A673 (cell line): ENCODE data around the gene POLN. TPM values are rescaled to one million over a fixed set of nuclear protein-coding genes. Genes with fewer than 3 reads are reported as not detected.

ENCODE experiments used
- BruUV-seq: library from RNA; stranded (reverse); fragments of 400-500 nt; replicated peaks from 2 replicates; lab custom pipeline; 2021; lab: Mats Ljungman, UMichigan
- CTCF ChIA-PET: fragments of 300-600 bp; sonication (Branson Sonifier 250); formaldehyde crosslinking; loops from one replicate; lab custom pipeline; 2022; ENCODE audit warnings: antibody characterized with exemption; lab: Charles Lee
- POLR2A ChIA-PET: fragments of 300-600 bp; sonication (Branson Sonifier 250); formaldehyde crosslinking; loops from one replicate; lab custom pipeline; 2022; ENCODE audit warnings: antibody characterized with exemption; ENCODE audit not compliant: low non-redundant PET; lab: Charles Lee
- DNase-seq: peaks from one replicate; pipeline ENCODE4 v3.0.0-alpha.2; 2015; ENCODE audit warnings: low spot score
- H3K27ac ChIP-seq: fragments of 200-600 bp; sonication (generic); 2 replicates; pipeline ENCODE4 v1.5.1; 2016; ENCODE audit warnings: mixed run types, low read depth, mild to moderate bottlenecking, mixed read lengths, antibody characterized with exemption, low read length; ENCODE audit not compliant: poor library complexity, severe bottlenecking
- H3K27me3 ChIP-seq: fragments of 200-600 bp; sonication (generic); replicated peaks from 2 replicates; pipeline ENCODE4 v1.6.1; 2017; ENCODE audit warnings: mixed run types, low read depth, mild to moderate bottlenecking, mixed read lengths, antibody characterized with exemption, low read length; ENCODE audit not compliant: insufficient read depth, poor library complexity
- H3K36me3 ChIP-seq: fragments of 200-600 bp; sonication (generic); 2 replicates; pipeline ENCODE4 v1.6.1; 2016; ENCODE audit warnings: mixed run types, mild to moderate bottlenecking, mixed read lengths, antibody characterized with exemption, low read length; ENCODE audit not compliant: insufficient read depth, poor library complexity, severe bottlenecking
- H3K4me1 ChIP-seq: fragments of 200-600 bp; sonication (generic); 2 replicates; pipeline ENCODE4 v1.6.1; 2017; ENCODE audit warnings: mixed run types, mild to moderate bottlenecking, mixed read lengths, antibody characterized with exemption, low read length; ENCODE audit not compliant: insufficient read depth, poor library complexity, severe bottlenecking
- H3K4me3 ChIP-seq: fragments of 200-600 bp; sonication (generic); 2 replicates; pipeline ENCODE4 v1.5.1; 2016; ENCODE audit warnings: low read depth, mixed run types, mild to moderate bottlenecking, mixed read lengths, low read length; ENCODE audit not compliant: poor library complexity, severe bottlenecking
- H3K9me3 ChIP-seq: fragments of 200-600 bp; sonication (generic); 2 replicates; pipeline ENCODE4 v1.6.1; 2016; ENCODE audit warnings: mixed run types, low read depth, mild to moderate bottlenecking, mixed read lengths, antibody characterized with exemption, low read length; ENCODE audit not compliant: poor library complexity, severe bottlenecking
- CTCF ChIP-seq: fragments of 300-800, 200-600 bp; sonication (generic); conservative IDR thresholded peaks from 2 replicates; pipeline ENCODE4 v1.5.1; 2017; ENCODE audit warnings: low read depth, mild to moderate bottlenecking, antibody characterized with exemption, low read length, moderate library complexity, mixed read lengths
- EZH2 ChIP-seq: fragments of 200-600 bp; sonication (generic); IDR thresholded peaks from 2 replicates; pipeline ENCODE4 v1.6.1; 2017; ENCODE audit warnings: borderline replicate concordance, low read depth, mild to moderate bottlenecking, mixed read lengths, antibody characterized with exemption, low read length; ENCODE audit not compliant: poor library complexity, severe bottlenecking
- intact Hi-C: fragments of 100-400 bp; cut with micrococcal nuclease; formaldehyde crosslinking; loops from one replicate; pipeline ENCODE4 v1.10.0; 2022; ENCODE audit not compliant: unreplicated experiment
- total RNA-seq: library from RNA; stranded (reverse); gene quantifications from 2 replicates; pipeline ENCODE4 v1.2.3, GENCODE V29; 2021

Gene POLN
- total RNA-seq, 1 experiment from 2014 or later: 4.0 TPM

- TF ChIP-seq CTCF (no peak), EZH2 (no peak)
- Histone ChIP-seq H3K27ac (no peak overlapping the region), H3K27me3 (no peaks in the 10 kb centered on the region), H3K9me3 (peaks cover 14% of the 10 kb centered on the region), H3K4me3 (no peak overlapping the region), H3K36me3 (no peaks in the 10 kb centered on the region), H3K4me1 (no peaks in the 10 kb centered on the region)
- POLR2A ChIA-PET: interaction anchor here (0.5 kb wide), 1 partner anchor 136 kb away, joined by 8 read pairs; no protein-coding TSS in a partner anchor
- intact Hi-C loops: no loop called here
- CTCF ChIA-PET: no interaction called here
- BruUV-seq: no TSS peak
- DNase-seq: no peak
These were observed 139.7 kb downstream of the POLN start for GRCh38 chr4:2102045-2102883.

- Histone ChIP-seq H3K27me3 (no peaks in the 10 kb centered on the region), H3K4me3 (no peak overlapping the region), H3K4me1 (no peaks in the 10 kb centered on the region), H3K36me3 (no peaks in the 10 kb centered on the region), H3K27ac (no peak overlapping the region), H3K9me3 (peaks cover 14% of the 10 kb centered on the region)
- TF ChIP-seq EZH2 (no peak), CTCF (no peak)
- no peak for DNase-seq
- POLR2A ChIA-PET: interaction anchor here (0.5 kb wide), 1 partner anchor 136 kb away, joined by 8 read pairs; no protein-coding TSS in a partner anchor
- CTCF ChIA-PET: no interaction called here
- BruUV-seq: no TSS peak
- intact Hi-C loops: no loop called here
These were observed 140.4 kb downstream of the POLN start for GRCh38 chr4:2101346-2102044.

GRCh38 chr4:2096073-2096609 lies 145.8 kb downstream of the POLN start:
- DNase-seq: no peak
- H3K9me3 ChIP-seq: no peaks in the 10 kb centered on the region
- BruUV-seq: no TSS peak
- no peaks in the 10 kb centered on the region for H3K36me3 ChIP-seq
- no peaks in the 10 kb centered on the region for H3K4me1 ChIP-seq
- POLR2A ChIA-PET: no interaction called here
- no peaks in the 10 kb centered on the region for H3K27me3 ChIP-seq
- TF ChIP-seq EZH2: no peak
- no peak for TF ChIP-seq CTCF
- H3K27ac ChIP-seq: no peak overlapping the region
- H3K4me3 ChIP-seq: no peak overlapping the region
- CTCF ChIA-PET: no interaction called here
- intact Hi-C loops: no loop called here
